Vagina (tissue), 2 donors: ENCODE measurements around the gene TTLL8. TPM values are rescaled to one million over a fixed set of nuclear protein-coding genes. Genes with fewer than 3 reads are reported as not detected.

ENCODE experiments used
- DNase-seq, 2 donors: peaks; one replicate each; pipeline ENCODE4 v3.0.0-alpha.2; 2017; ENCODE audit errors: extremely low spot score in 2 of 2
- H3K27ac ChIP-seq: fragments of 200-600 bp; sonication (generic); one replicate; pipeline ENCODE4 v1.5.1; 2019
- H3K27me3 ChIP-seq: fragments of 200-600 bp; sonication (generic); one replicate; pipeline ENCODE4 v1.5.1; 2019
- H3K36me3 ChIP-seq, 2 donors: fragments of 200-600 bp; sonication (generic); one replicate each; pipeline ENCODE4 v1.5.1; 2017 to 2019
- H3K4me1 ChIP-seq: fragments of 200-600 bp; sonication (generic); one replicate; pipeline ENCODE4 v1.5.1; 2019
- H3K4me3 ChIP-seq, 2 donors: fragments of 200-600 bp; sonication (generic); 1 replicate in 1 of 2; 2 replicates in 1 of 2; pipeline ENCODE4 v1.5.1; 2016 to 2019
- H3K9me3 ChIP-seq: fragments of 200-600 bp; sonication (generic); one replicate; pipeline ENCODE4 v1.5.1; 2019
- POLR2A ChIP-seq, 2 donors: fragments of 450-650 bp; IDR thresholded peaks; one replicate each; pipeline ENCODE4 v1.6.1; 2017; ENCODE audit warnings: antibody characterized with exemption in 2 of 2, mild to moderate bottlenecking in 2 of 2, moderate library complexity in 2 of 2
- POLR2AphosphoS5 ChIP-seq, 2 donors: sonication (generic); formaldehyde crosslinking; IDR thresholded peaks; one replicate each; pipeline ENCODE4 v1.9.0; 2017; ENCODE audit warnings: antibody characterized with exemption in 2 of 2, mild to moderate bottlenecking in 2 of 2, low read depth in 1 of 2; ENCODE audit not compliant: insufficient read depth in 1 of 2
- intact Hi-C: fragments of 100-400 bp; cut with DNase I; formaldehyde crosslinking; loops from one replicate; pipeline ENCODE4 v1.15.1; 2023
- total RNA-seq: library from RNA; depleted of rRNA; stranded (reverse); fragments of >200 nt; gene quantifications from one replicate; pipeline ENCODE4 v1.2.3, GENCODE V29; 2016
- TF ChIP-seq, protein P1 (sequence below), 3 experiments: fragments of 450-650 bp in 2 of 3; fragments of 200-600 bp in 1 of 3; sonication (generic) in 1 of 3; IDR thresholded peaks; one replicate each; pipeline ENCODE4 v1.5.1; 2017 to 2019; ENCODE audit warnings: antibody characterized with exemption in 3 of 3, mild to moderate bottlenecking in 2 of 3, moderate library complexity in 2 of 3

Gene TTLL8
- total RNA-seq, 1 donor from 2014 or later: not detected

DNA sequence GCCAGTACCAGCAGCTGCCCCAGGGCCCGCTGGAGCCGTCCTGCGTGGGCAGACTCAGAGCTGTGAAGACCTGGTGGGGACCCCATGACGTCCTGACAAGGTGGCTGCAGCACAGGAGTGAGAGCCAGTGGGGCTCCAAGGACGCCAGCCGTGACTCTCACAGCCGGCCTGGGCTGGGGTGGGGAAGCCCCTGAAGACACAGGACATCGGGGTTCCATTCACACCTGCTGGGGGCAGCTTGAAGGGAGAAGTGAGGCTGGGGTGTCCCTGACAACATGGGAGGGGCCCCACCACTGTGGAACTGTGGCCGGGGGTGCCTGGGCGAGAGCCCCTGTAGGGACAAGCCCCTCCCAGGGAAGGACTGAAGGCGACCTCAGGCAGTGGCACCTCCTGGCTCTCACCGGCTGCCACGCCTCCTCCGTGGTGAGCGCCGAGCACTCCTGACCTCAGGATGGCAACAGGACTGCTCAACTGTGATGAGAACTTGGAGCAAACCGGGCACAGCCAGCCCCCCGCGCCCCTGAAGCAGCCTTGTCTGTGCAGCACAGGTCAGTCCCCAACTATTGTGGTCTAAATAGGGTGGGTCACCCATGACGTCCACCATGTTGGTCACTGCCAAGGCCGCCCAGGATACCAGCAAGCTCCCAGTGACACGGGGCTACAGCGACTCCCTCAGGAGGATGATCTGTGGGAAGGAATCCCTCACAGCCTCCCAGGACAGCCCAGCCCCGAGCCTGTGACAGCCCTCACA lies 22.8 kb downstream of the TTLL8 start:
- TF ChIP-seq POLR2A (IDR thresholded peaks at IDR 0.05) (no peak), POLR2AphosphoS5 (IDR thresholded peaks at IDR 0.05; ENCODE audit: insufficient read depth in 1 of 2, low read depth in 1 of 2) (no peak)
- TF ChIP-seq, protein P1, sequence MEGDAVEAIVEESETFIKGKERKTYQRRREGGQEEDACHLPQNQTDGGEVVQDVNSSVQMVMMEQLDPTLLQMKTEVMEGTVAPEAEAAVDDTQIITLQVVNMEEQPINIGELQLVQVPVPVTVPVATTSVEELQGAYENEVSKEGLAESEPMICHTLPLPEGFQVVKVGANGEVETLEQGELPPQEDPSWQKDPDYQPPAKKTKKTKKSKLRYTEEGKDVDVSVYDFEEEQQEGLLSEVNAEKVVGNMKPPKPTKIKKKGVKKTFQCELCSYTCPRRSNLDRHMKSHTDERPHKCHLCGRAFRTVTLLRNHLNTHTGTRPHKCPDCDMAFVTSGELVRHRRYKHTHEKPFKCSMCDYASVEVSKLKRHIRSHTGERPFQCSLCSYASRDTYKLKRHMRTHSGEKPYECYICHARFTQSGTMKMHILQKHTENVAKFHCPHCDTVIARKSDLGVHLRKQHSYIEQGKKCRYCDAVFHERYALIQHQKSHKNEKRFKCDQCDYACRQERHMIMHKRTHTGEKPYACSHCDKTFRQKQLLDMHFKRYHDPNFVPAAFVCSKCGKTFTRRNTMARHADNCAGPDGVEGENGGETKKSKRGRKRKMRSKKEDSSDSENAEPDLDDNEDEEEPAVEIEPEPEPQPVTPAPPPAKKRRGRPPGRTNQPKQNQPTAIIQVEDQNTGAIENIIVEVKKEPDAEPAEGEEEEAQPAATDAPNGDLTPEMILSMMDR (IDR thresholded peaks at IDR 0.05): no peak
- H3K9me3 ChIP-seq: no peaks in the 10 kb centered on the region
- H3K27me3 ChIP-seq: no peaks in the 10 kb centered on the region
- H3K4me1 ChIP-seq: peaks cover 3% of the 10 kb centered on the region
- no peak for DNase-seq
- H3K4me3 ChIP-seq: no peak overlapping the region
- H3K27ac ChIP-seq: no peak overlapping the region
- no peaks in the 10 kb centered on the region for H3K36me3 ChIP-seq
- intact Hi-C loops: no loop called here

GRCh38 chr22:50034126-50035081 lies 23.7 kb downstream of the TTLL8 start:
- no peaks in the 10 kb centered on the region for H3K27me3 ChIP-seq
- H3K36me3 ChIP-seq: no peaks in the 10 kb centered on the region
- no peak for DNase-seq
- no peak overlapping the region for H3K27ac ChIP-seq
- TF ChIP-seq POLR2A (IDR thresholded peaks at IDR 0.05) (no peak), POLR2AphosphoS5 (IDR thresholded peaks at IDR 0.05; ENCODE audit: insufficient read depth in 1 of 2, low read depth in 1 of 2) (no peak)
- TF ChIP-seq, protein P1 (IDR thresholded peaks at IDR 0.05): no peak
- no peak overlapping the region for H3K4me3 ChIP-seq
- intact Hi-C loops: no loop called here
- no peaks in the 10 kb centered on the region for H3K9me3 ChIP-seq
- H3K4me1 ChIP-seq: peaks cover 11% of the 10 kb centered on the region

DNA sequence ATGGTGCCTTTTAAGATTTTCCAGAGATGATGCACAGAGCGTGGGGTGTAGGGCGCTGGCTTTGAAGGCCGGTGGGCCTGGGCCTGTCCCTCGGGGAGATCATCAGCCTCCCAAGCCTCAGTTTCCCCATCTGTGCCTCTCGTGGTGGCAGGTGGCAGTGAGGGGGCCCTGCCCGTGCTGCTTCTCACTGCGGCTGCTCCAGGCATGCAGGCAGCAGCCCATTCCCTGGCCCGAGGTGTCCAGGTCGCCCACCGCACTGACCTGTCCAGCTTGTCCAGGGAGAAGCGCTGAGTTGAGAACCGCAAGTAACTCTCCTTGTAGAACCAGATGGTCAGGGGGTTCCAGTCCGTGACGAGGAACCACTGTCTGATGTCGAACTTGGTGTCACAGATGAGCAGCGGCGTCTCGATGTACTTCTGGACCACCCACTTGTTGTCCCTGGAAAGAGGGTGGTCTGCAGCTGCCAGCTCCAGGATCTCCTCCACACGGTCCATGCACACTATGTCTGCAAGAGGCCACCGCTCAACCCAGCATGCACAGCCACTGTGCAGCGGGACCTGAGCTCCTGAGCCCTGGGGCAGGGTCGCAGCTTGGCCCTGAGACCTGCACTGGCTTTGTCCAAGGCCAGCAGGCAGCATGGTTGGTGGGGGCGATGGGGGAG lies 25.0 kb downstream of the TTLL8 start:
- Histone ChIP-seq H3K27me3 (no peaks in the 10 kb centered on the region), H3K27ac (no peak overlapping the region), H3K4me1 (peaks cover 11% of the 10 kb centered on the region), H3K4me3 (no peak overlapping the region), H3K36me3 (no peaks in the 10 kb centered on the region), H3K9me3 (no peaks in the 10 kb centered on the region)
- TF ChIP-seq, protein P1 (IDR thresholded peaks at IDR 0.05): no peak
- TF ChIP-seq POLR2AphosphoS5 (IDR thresholded peaks at IDR 0.05; ENCODE audit: insufficient read depth in 1 of 2, low read depth in 1 of 2) (no peak), POLR2A (IDR thresholded peaks at IDR 0.05) (no peak)
- DNase-seq: no peak
- intact Hi-C loops: no loop called here

GRCh38 chr22:50032109-50032871 lies 25.8 kb downstream of the TTLL8 start:
- no peaks in the 10 kb centered on the region for H3K27me3 ChIP-seq
- no peaks in the 10 kb centered on the region for H3K36me3 ChIP-seq
- intact Hi-C loops: no loop called here
- TF ChIP-seq POLR2A (IDR thresholded peaks at IDR 0.05) (no peak), POLR2AphosphoS5 (IDR thresholded peaks at IDR 0.05; ENCODE audit: insufficient read depth in 1 of 2, low read depth in 1 of 2) (no peak)
- TF ChIP-seq, protein P1 (IDR thresholded peaks at IDR 0.05): no peak
- no peaks in the 10 kb centered on the region for H3K9me3 ChIP-seq
- peaks cover 15% of the 10 kb centered on the region for H3K4me1 ChIP-seq
- no peak overlapping the region for H3K4me3 ChIP-seq
- H3K27ac ChIP-seq: no peak overlapping the region
- no peak for DNase-seq
